A549 (cell line): ENCODE data around the gene ATP2C2. TPM values are rescaled to one million over a fixed set of nuclear protein-coding genes. Genes with fewer than 3 reads are reported as not detected.

Experiments
- ATAC-seq, 2 experiments: fragments of 200-7000 bp in 1 of 2; fragments of >200 bp in 1 of 2; cut with Nextera tagmentation in 1 of 2; cut with Tn5 transposase in 1 of 2; 3 replicates each; pipeline versions ENCODE4 v1.8.0 to v1.9.1; 2018 to 2020; ENCODE audit warnings: mild to moderate bottlenecking in 1 of 2, moderate library complexity in 1 of 2
- CTCF ChIA-PET: fragments of 300-600 bp; sonication (Branson Sonifier 250); formaldehyde crosslinking; extraction: SDS; loops from one replicate; lab custom pipeline; 2021; ENCODE audit warnings: antibody characterized with exemption, inconsistent platforms; lab: Yijun Ruan, JAX
- POLR2A ChIA-PET: fragments of 350-600 bp; formaldehyde crosslinking; extraction: SDS; loops from one replicate; lab custom pipeline; 2021; ENCODE audit warnings: antibody characterized with exemption, inconsistent platforms; lab: Yijun Ruan, JAX
- DNase-seq, 2 experiments: peaks; one replicate each; pipeline versions ENCODE4 v3.0.0 to v3.0.0-alpha.2; 2011 to 2016; ENCODE audit warnings: low read depth in 1 of 2, low spot score in 1 of 2
- FAIRE-seq: peaks from 2 replicates; lab custom pipeline; 2011; peaks lifted over from hg19 to GRCh38; lab: Jason Lieb, UNC
- H3K27ac ChIP-seq, 2 experiments: fragments of >200 bp; sonication (Bioruptor Twin); formaldehyde crosslinking; 3 replicates each; pipeline ENCODE4 v1.5.1; 2016 to 2017
- H3K4me1 ChIP-seq: fragments of >200 bp; sonication (Bioruptor Twin); formaldehyde crosslinking; 3 replicates; pipeline ENCODE4 v1.6.1; 2016
- H3K4me2 ChIP-seq: fragments of >200 bp; sonication (Bioruptor Twin); formaldehyde crosslinking; 3 replicates; pipeline ENCODE4 v1.6.1; 2016
- H3K4me3 ChIP-seq: fragments of >200 bp; sonication (Bioruptor Twin); formaldehyde crosslinking; 3 replicates; pipeline ENCODE4 v1.5.1; 2016
- H3K9me3 ChIP-seq: fragments of >200 bp; sonication (Bioruptor Twin); formaldehyde crosslinking; 3 replicates; pipeline ENCODE4 v1.6.1; 2016
- EHMT2 ChIP-seq: fragments of 200-600 bp; sonication (generic); IDR thresholded peaks from 2 replicates; pipeline ENCODE4 v1.6.1; 2016; ENCODE audit warnings: antibody characterized with exemption, low read depth, mild to moderate bottlenecking, moderate library complexity
- ESRRA ChIP-seq: fragments of 150-350 bp; IDR thresholded peaks from 2 replicates; pipeline ENCODE4 v1.6.1; 2014; ENCODE audit warnings: mild to moderate bottlenecking, low read length, borderline replicate concordance
- HEYL ChIP-seq: fragments of 250-450 bp; sonication (Bioruptor Pico); IDR thresholded peaks from 2 replicates; pipeline ENCODE4 v1.8.0; 2021; ENCODE audit warnings: mild to moderate bottlenecking, moderate library complexity
- HOXB13 ChIP-seq: fragments of 250-450 bp; sonication (Bioruptor Pico); IDR thresholded peaks from 2 replicates; pipeline ENCODE4 v1.5.0; 2020; ENCODE audit warnings: low read depth, mild to moderate bottlenecking, moderate library complexity
- KDM5A ChIP-seq: fragments of 200-600 bp; sonication (generic); IDR thresholded peaks from 2 replicates; pipeline ENCODE4 v1.6.1; 2016; ENCODE audit warnings: antibody characterized with exemption, mild to moderate bottlenecking
- MAZ ChIP-seq: fragments of 150-350 bp; IDR thresholded peaks from 2 replicates; pipeline ENCODE4 v1.6.1; 2014; ENCODE audit warnings: antibody characterized with exemption, low read depth, low read length, borderline replicate concordance
- NPAS2 ChIP-seq: fragments of 250-450 bp; sonication (Bioruptor Pico); IDR thresholded peaks from 2 replicates; pipeline ENCODE4 v1.8.0; 2022; ENCODE audit warnings: mild to moderate bottlenecking, moderate library complexity, borderline replicate concordance
- NR3C1 ChIP-seq: fragments of >200 bp; sonication (Bioruptor Twin); formaldehyde crosslinking; IDR thresholded peaks from 3 replicates; pipeline ENCODE4 v1.6.1; 2017
- RFX5 ChIP-seq: fragments of 450-650 bp; IDR thresholded peaks from 2 replicates; pipeline ENCODE4 v1.7.1; 2014; ENCODE audit warnings: antibody characterized with exemption, mild to moderate bottlenecking, moderate library complexity
- RNF2 ChIP-seq: fragments of 200-600 bp; sonication (generic); IDR thresholded peaks from 2 replicates; pipeline ENCODE4 v1.6.1; 2016; ENCODE audit warnings: low read depth, mild to moderate bottlenecking, antibody characterized with exemption, moderate library complexity, borderline replicate concordance
- SMC3 ChIP-seq: fragments of >200 bp; sonication (Bioruptor Twin); formaldehyde crosslinking; IDR thresholded peaks from 3 replicates; pipeline ENCODE4 v1.6.1; 2018; ENCODE audit warnings: inconsistent platforms
- TFCP2L1 ChIP-seq: fragments of 250-450 bp; sonication (Bioruptor Pico); IDR thresholded peaks from 2 replicates; pipeline ENCODE4 v1.5.0; 2021; ENCODE audit warnings: mild to moderate bottlenecking
- TP53 ChIP-seq: fragments of 250-450 bp; sonication (Bioruptor Pico); IDR thresholded peaks from 2 replicates; pipeline ENCODE4 v1.5.0; 2021; ENCODE audit warnings: mild to moderate bottlenecking, moderate library complexity
- ZC3H11A ChIP-seq: fragments of 450-650 bp; IDR thresholded peaks from 2 replicates; pipeline ENCODE4 v1.6.1; 2014; ENCODE audit warnings: antibody characterized with exemption, mild to moderate bottlenecking
- WGBS: methylation state at CpG from one replicate; pipeline ENCODE4 v1.1.6; 2017; ENCODE audit errors: missing lambda C conversion rate; 5-methylcytosine and 5-hydroxymethylcytosine counted together
- polyA plus RNA-seq, 4 experiments: library from polyadenylated mRNA; depleted of rRNA in 3 of 4; stranded (reverse); fragments of >200 nt; fragmentation: RNase III in 1 of 4; extraction: RNeasy Plus Mini Kit Qiagen cat#74134 plus additional on column Dnase treatment in 1 of 4; gene quantifications; 2 replicates in 3 of 4; 3 replicates in 1 of 4; pipeline ENCODE4 v1.2.3, GENCODE V29; 2011 to 2017
- TF ChIP-seq, protein P1 (sequence below): fragments of 150-350 bp; IDR thresholded peaks from 2 replicates; pipeline ENCODE4 v1.6.1; 2014; ENCODE audit warnings: low read depth, mild to moderate bottlenecking, low read length
- TF ChIP-seq, protein P2 (sequence below): fragments of 200-600 bp; sonication (generic); IDR thresholded peaks from 2 replicates; pipeline ENCODE4 v1.6.1; 2016; ENCODE audit warnings: antibody characterized with exemption, mild to moderate bottlenecking, moderate library complexity
- TF ChIP-seq, protein P3 (sequence below): fragments of 250-450 bp; sonication (Bioruptor Pico); IDR thresholded peaks from 2 replicates; pipeline ENCODE4 v1.5.0; 2021; ENCODE audit warnings: mild to moderate bottlenecking, moderate library complexity, borderline replicate concordance

ATP2C2 gene
- polyA plus RNA-seq, 2 of the 4 experiments (the other 2 are of a cell fraction) = 0.14 to 0.17 TPM

- Histone ChIP-seq H3K9me3 (peaks cover 4% of the 10 kb centered on the region; the same call in 2 of the 3 replicates), H3K4me1 (no peaks in the 10 kb centered on the region), H3K4me3 (no peak overlapping the region), H3K27ac (no peak overlapping the region), H3K4me2 (no peak overlapping the region)
- ATAC-seq = 0 out of 6 replicates have a peak, but pooled peaks of 1 of the 2 experiments have one; percentile 26
- no peak for TF ChIP-seq NPAS2 (CRISPR knock-in tag)
- no peak for TF ChIP-seq HOXB13 (CRISPR knock-in tag)
- TF ChIP-seq HEYL (CRISPR knock-in tag) = no peak
- TF ChIP-seq NR3C1 = no peak
- TF ChIP-seq, protein P1, sequence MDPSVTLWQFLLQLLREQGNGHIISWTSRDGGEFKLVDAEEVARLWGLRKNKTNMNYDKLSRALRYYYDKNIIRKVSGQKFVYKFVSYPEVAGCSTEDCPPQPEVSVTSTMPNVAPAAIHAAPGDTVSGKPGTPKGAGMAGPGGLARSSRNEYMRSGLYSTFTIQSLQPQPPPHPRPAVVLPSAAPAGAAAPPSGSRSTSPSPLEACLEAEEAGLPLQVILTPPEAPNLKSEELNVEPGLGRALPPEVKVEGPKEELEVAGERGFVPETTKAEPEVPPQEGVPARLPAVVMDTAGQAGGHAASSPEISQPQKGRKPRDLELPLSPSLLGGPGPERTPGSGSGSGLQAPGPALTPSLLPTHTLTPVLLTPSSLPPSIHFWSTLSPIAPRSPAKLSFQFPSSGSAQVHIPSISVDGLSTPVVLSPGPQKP = no peak
- no peak for TF ChIP-seq KDM5A
- TF ChIP-seq MAZ = no peak
- TF ChIP-seq TP53 (CRISPR knock-in tag) = no peak
- no peak for TF ChIP-seq RNF2
- TF ChIP-seq, protein P2, sequence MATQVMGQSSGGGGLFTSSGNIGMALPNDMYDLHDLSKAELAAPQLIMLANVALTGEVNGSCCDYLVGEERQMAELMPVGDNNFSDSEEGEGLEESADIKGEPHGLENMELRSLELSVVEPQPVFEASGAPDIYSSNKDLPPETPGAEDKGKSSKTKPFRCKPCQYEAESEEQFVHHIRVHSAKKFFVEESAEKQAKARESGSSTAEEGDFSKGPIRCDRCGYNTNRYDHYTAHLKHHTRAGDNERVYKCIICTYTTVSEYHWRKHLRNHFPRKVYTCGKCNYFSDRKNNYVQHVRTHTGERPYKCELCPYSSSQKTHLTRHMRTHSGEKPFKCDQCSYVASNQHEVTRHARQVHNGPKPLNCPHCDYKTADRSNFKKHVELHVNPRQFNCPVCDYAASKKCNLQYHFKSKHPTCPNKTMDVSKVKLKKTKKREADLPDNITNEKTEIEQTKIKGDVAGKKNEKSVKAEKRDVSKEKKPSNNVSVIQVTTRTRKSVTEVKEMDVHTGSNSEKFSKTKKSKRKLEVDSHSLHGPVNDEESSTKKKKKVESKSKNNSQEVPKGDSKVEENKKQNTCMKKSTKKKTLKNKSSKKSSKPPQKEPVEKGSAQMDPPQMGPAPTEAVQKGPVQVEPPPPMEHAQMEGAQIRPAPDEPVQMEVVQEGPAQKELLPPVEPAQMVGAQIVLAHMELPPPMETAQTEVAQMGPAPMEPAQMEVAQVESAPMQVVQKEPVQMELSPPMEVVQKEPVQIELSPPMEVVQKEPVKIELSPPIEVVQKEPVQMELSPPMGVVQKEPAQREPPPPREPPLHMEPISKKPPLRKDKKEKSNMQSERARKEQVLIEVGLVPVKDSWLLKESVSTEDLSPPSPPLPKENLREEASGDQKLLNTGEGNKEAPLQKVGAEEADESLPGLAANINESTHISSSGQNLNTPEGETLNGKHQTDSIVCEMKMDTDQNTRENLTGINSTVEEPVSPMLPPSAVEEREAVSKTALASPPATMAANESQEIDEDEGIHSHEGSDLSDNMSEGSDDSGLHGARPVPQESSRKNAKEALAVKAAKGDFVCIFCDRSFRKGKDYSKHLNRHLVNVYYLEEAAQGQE = no peak
- no peak for TF ChIP-seq TFCP2L1
- TF ChIP-seq ESRRA = no peak
- TF ChIP-seq EHMT2 = no peak
- no peak for TF ChIP-seq RFX5
- TF ChIP-seq, protein P3, sequence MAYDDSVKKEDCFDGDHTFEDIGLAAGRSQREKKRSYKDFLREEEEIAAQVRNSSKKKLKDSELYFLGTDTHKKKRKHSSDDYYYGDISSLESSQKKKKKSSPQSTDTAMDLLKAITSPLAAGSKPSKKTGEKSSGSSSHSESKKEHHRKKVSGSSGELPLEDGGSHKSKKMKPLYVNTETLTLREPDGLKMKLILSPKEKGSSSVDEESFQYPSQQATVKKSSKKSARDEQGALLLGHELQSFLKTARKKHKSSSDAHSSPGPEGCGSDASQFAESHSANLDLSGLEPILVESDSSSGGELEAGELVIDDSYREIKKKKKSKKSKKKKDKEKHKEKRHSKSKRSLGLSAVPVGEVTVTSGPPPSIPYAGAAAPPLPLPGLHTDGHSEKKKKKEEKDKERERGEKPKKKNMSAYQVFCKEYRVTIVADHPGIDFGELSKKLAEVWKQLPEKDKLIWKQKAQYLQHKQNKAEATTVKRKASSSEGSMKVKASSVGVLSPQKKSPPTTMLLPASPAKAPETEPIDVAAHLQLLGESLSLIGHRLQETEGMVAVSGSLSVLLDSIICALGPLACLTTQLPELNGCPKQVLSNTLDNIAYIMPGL = no peak
- no peak for TF ChIP-seq SMC3
- TF ChIP-seq ZC3H11A = no peak
- no peak for FAIRE-seq
- no peak for DNase-seq
- CTCF ChIA-PET = interaction anchor here (0.6 to 2.8 kb wide), 4 partner anchors 23 to 221 kb away, joined by 3 to 13 read pairs (median 3); no protein-coding TSS in a partner anchor
- WGBS = 93% methylated on average over 28 of the region's 30 CpGs
- POLR2A ChIA-PET = interaction anchor here (0.6 kb wide), 1 partner anchor 72 kb away, joined by 4 read pairs; no protein-coding TSS in a partner anchor
Measured at GRCh38 chr16:84461413-84462295, 93.3 kb downstream of the ATP2C2 start.
